Peyer's patch (tissue), 4 donors: ENCODE data around the gene MYO3B. TPM values are rescaled to one million over a fixed set of nuclear protein-coding genes. Genes with fewer than 3 reads are reported as not detected.

Source experiments
- DNase-seq, 3 donors: peaks; one replicate each; pipeline ENCODE4 v3.0.0-alpha.2; 2017 to 2019
- H3K27ac ChIP-seq, 4 donors: fragments of 200-600 bp; sonication (generic); one replicate each; pipeline ENCODE4 v1.5.1; 2016 to 2019
- H3K27me3 ChIP-seq, 2 donors: fragments of 200-600 bp; sonication (generic); one replicate each; pipeline ENCODE4 v1.5.1; 2019
- H3K36me3 ChIP-seq, 3 donors: fragments of 200-600 bp; sonication (generic); one replicate each; pipeline ENCODE4 v1.5.1; 2016 to 2019
- H3K4me1 ChIP-seq, 4 donors: fragments of 200-600 bp; sonication (generic); one replicate each; pipeline ENCODE4 v1.5.1; 2016 to 2019
- H3K4me3 ChIP-seq, 4 donors: fragments of 200-600 bp; sonication (generic); 1 replicate in 3 of 4; 2 replicates in 1 of 4; pipeline ENCODE4 v1.5.1; 2016 to 2019; ENCODE audit warnings: mild to moderate bottlenecking in 1 of 4
- H3K9me3 ChIP-seq, 4 donors: fragments of 200-600 bp; sonication (generic); one replicate each; pipeline ENCODE4 v1.5.1; 2016 to 2019; ENCODE audit warnings: mild to moderate bottlenecking in 1 of 4
- CTCF ChIP-seq, 6 experiments: fragments of 450-650 bp in 4 of 6; fragments of 200-600 bp in 2 of 6; sonication (generic) in 1 of 6; IDR thresholded peaks; one replicate each; pipeline ENCODE4 v1.5.1; 2017 to 2019; ENCODE audit warnings: antibody characterized with exemption in 6 of 6, mild to moderate bottlenecking in 3 of 6, moderate library complexity in 1 of 6
- POLR2A ChIP-seq, 2 donors: fragments of 450-650 bp; IDR thresholded peaks; one replicate each; pipeline ENCODE4 v1.5.1; 2017; ENCODE audit warnings: antibody characterized with exemption in 2 of 2, mild to moderate bottlenecking in 2 of 2, moderate library complexity in 2 of 2
- total RNA-seq, 4 donors: library from RNA; depleted of rRNA; stranded (reverse); fragments of >200 nt; gene quantifications; one replicate each; pipeline ENCODE4 v1.1.0, GENCODE V29; 2016

MYO3B gene
- total RNA-seq, 4 donors from 2014 or later: not detected

GRCh38 chr2:170228429-170228828 is 50.5 kb downstream of the MYO3B start:
- Histone ChIP-seq H3K27ac (no peak overlapping the region), H3K27me3 (no peaks in the 10 kb centered on the region)
- DNase-seq: no peak

GRCh38 chr2:170229125-170229524 is 51.2 kb downstream of the MYO3B start:
- Histone ChIP-seq H3K9me3 (no peaks in the 10 kb centered on the region), H3K27ac (no peak overlapping the region), H3K4me3 (no peak overlapping the region), H3K4me1 (no peaks in the 10 kb centered on the region), H3K36me3 (no peaks in the 10 kb centered on the region), H3K27me3 (no peaks in the 10 kb centered on the region)
- DNase-seq: no peak
- TF ChIP-seq POLR2A (IDR thresholded peaks at IDR 0.05) (no peak), CTCF (IDR thresholded peaks at IDR 0.05) (no peak)

More at GRCh38 chr2:170228429-170228828, 50.5 kb downstream of the MYO3B start:
- H3K36me3 ChIP-seq: no peaks in the 10 kb centered on the region
- no peaks in the 10 kb centered on the region for H3K9me3 ChIP-seq
- TF ChIP-seq CTCF (IDR thresholded peaks at IDR 0.05) (no peak), POLR2A (IDR thresholded peaks at IDR 0.05) (no peak)
- no peak overlapping the region for H3K4me3 ChIP-seq
- H3K4me1 ChIP-seq: no peaks in the 10 kb centered on the region

GRCh38 chr2:170229744-170230143 is 51.8 kb downstream of the MYO3B start:
- Histone ChIP-seq H3K4me1 (no peaks in the 10 kb centered on the region), H3K27me3 (no peaks in the 10 kb centered on the region), H3K36me3 (no peaks in the 10 kb centered on the region), H3K4me3 (no peak overlapping the region), H3K27ac (no peak overlapping the region), H3K9me3 (no peaks in the 10 kb centered on the region)
- TF ChIP-seq POLR2A (IDR thresholded peaks at IDR 0.05): no peak
- TF ChIP-seq CTCF (IDR thresholded peaks at IDR 0.05): no peak
- DNase-seq: no peak

GRCh38 chr2:170235860-170236679 is 58.1 kb downstream of the MYO3B start:
- Histone ChIP-seq H3K36me3 (no peaks in the 10 kb centered on the region), H3K4me3 (no peak overlapping the region), H3K9me3 (no peaks in the 10 kb centered on the region), H3K27me3 (no peaks in the 10 kb centered on the region), H3K4me1 (no peaks in the 10 kb centered on the region), H3K27ac (no peak overlapping the region)
- TF ChIP-seq POLR2A (IDR thresholded peaks at IDR 0.05) (no peak), CTCF (IDR thresholded peaks at IDR 0.05) (peak in 4 of 6 experiments; percentile 33 to 62 (median 52))
- DNase-seq: no peak

- no peak overlapping the region for H3K27ac ChIP-seq
- DNase-seq: no peak
- no peak overlapping the region for H3K4me3 ChIP-seq
- H3K4me1 ChIP-seq: no peaks in the 10 kb centered on the region
- H3K27me3 ChIP-seq: no peaks in the 10 kb centered on the region
- TF ChIP-seq POLR2A (IDR thresholded peaks at IDR 0.05) (no peak), CTCF (IDR thresholded peaks at IDR 0.05) (no peak)
- H3K9me3 ChIP-seq: no peaks in the 10 kb centered on the region
- H3K36me3 ChIP-seq: no peaks in the 10 kb centered on the region
Observed at GRCh38 chr2:170236680-170237047, 58.7 kb downstream of the MYO3B start.
